Heart right ventricle (tissue), 16 donors: ENCODE results near the gene INTS2. TPM values are rescaled to one million over a fixed set of nuclear protein-coding genes. Genes with fewer than 3 reads are reported as not detected.
A peak's percentile ranks its signal among the peaks of the same experiment; 100 is the strongest.

ENCODE experiments used
- ATAC-seq, 8 donors: fragments of 200-7000 bp; cut with Tn5 transposase; one replicate each; pipeline ENCODE4 v1.9.1; 2020; ENCODE audit warnings: mild to moderate bottlenecking in 8 of 8, moderate library complexity in 8 of 8, moderate number of reproducible peaks in 1 of 8
- DNase-seq, 2 donors: peaks; one replicate each; pipeline ENCODE4 v3.0.0-alpha.2; 2020
- H3K27ac ChIP-seq, 10 donors: fragments of 200-600 bp; sonication (generic) in 2 of 10; one replicate each; pipeline versions ENCODE4 v1.5.0 to v1.8.0; 2020 to 2022; ENCODE audit warnings: mild to moderate bottlenecking in 3 of 10
- H3K27me3 ChIP-seq, 7 donors: fragments of 200-600 bp; one replicate each; pipeline ENCODE4 v1.8.0; 2021 to 2022; ENCODE audit warnings: mild to moderate bottlenecking in 2 of 7
- H3K36me3 ChIP-seq, 9 donors: fragments of 200-600 bp; sonication (generic) in 1 of 9; one replicate each; pipeline versions ENCODE4 v1.5.0 to v1.8.0; 2020 to 2022; ENCODE audit warnings: mild to moderate bottlenecking in 2 of 9
- H3K4me1 ChIP-seq, 9 donors: fragments of 200-600 bp; sonication (generic) in 1 of 9; one replicate each; pipeline versions ENCODE4 v1.5.0 to v1.8.0; 2020 to 2022; ENCODE audit warnings: mild to moderate bottlenecking in 4 of 9
- H3K4me3 ChIP-seq, 10 donors: fragments of 200-600 bp; sonication (generic) in 2 of 10; one replicate each; pipeline versions ENCODE4 v1.5.0 to v1.8.0; 2020 to 2022; ENCODE audit warnings: mild to moderate bottlenecking in 7 of 10, moderate library complexity in 2 of 10
- H3K9me3 ChIP-seq, 11 donors: fragments of 200-600 bp in 10 of 11; sonication (generic) in 2 of 11; one replicate each; pipeline versions ENCODE4 v1.5.0 to v1.8.0; 2013 to 2022; ENCODE audit warnings: mild to moderate bottlenecking in 2 of 11, control low read depth in 1 of 11, moderate library complexity in 1 of 11
- CTCF ChIP-seq, 9 donors: fragments of 200-600 bp; sonication (generic) in 2 of 9; IDR thresholded peaks; one replicate each; pipeline versions ENCODE4 v1.5.0 to v1.8.0; 2021 to 2022; ENCODE audit warnings: antibody characterized with exemption in 9 of 9, mild to moderate bottlenecking in 5 of 9, moderate library complexity in 1 of 9
- WGBS, 2 donors: extraction: QIAGEN DNeasy Blood & Tissue Kit; methylation state at CpG; one replicate each; pipeline ENCODE4 v1.1.7; 2013; ENCODE audit warnings: inconsistent platforms in 1 of 2; 5-methylcytosine and 5-hydroxymethylcytosine counted together
- intact Hi-C, 10 donors: fragments of 100-400 bp; cut with DNase I; formaldehyde crosslinking; loops; one replicate each; pipeline versions ENCODE4 v1.11.1 to v1.14.2; 2022
- long read RNA-seq, 3 donors: library from polyadenylated mRNA; unstranded; transcript quantifications; one replicate each; pipeline ENCODE4 v2.0.0, GENCODE V29; 2020 to 2021
- polyA plus RNA-seq, 2 donors: library from polyadenylated mRNA; stranded (reverse); fragments of 200-250 nt; gene quantifications; one replicate each; pipeline ENCODE4 v1.2.3, GENCODE V29; 2013
- total RNA-seq, 10 donors: library from RNA; stranded (reverse); fragmentation: NEBNext Ultra II Directional in 3 of 10; extraction: Animal tissue kit (Norgen Biotek cat#: 25700) in 3 of 10; gene quantifications; one replicate each; pipeline versions ENCODE4 v1.2.1 to v1.2.4, GENCODE V29; 2021 to 2023
- donor health status: Arrhythmogenic right ventricular cardiomyopathy.
- donor health status: ischemic (EF 13 %, LVEDD 7.1; RV severe dilation, severe dysfunction).
- donor health status: healthy with polysubstance abuse.
- donor health status: DM: no; HTN: yes; CAD: no.
- donor health status: DM: no; HTN: no; CAD: no.
- donor health status: ischemic (EF 25% LVEDD 6.9; RV normal size, moderate dysfunction).
- donor health status: ischemic (EF 25% LVEDD 5.7; RV mildly dilated, moderate dysfunction).
- donor health status: healthy.
- donor health status: DM: yes; HTN: yes; CAD: no.
- donor health status: Ischemic cardiomyopathy.
- donor health status: ischemic (EF 35%, LVEDD 5.7; RV mildly dilated, moderate dysfunction).
- donor health status: nonischemic (EF 11% LVEDD 7.7; RV severe dilation, severe dysfunction).
- donor health status: DM: yes; HTN: yes; CAD: no.
- donor health status: PGD.
- donor health status: ischemic (EF 29% LVEDD 5.4; RV normal size, mild dysfunction).
- donor health status: nonischemic (EF 23%, LVEDD 6.1; RV moderate dilation, normal function).

INTS2 gene
- total RNA-seq (10 to 100 TPM in 7 of 10 donors, 1 to 10 TPM in 3; 7.5 to 18.3 (median 13.1) TPM), polyA plus RNA-seq (1 to 10 TPM; 1.7 to 4.0 TPM)
- long read RNA-seq, donor 1, full-length matches to known transcripts = 2 of 3 reads
- long read RNA-seq, donor 1, partial matches to known transcripts = 1 of 3 reads
- long read RNA-seq, donor 1, other reads (novel, unspliced or antisense) = 0 of 3 reads
- long read RNA-seq, donor 2, full-length matches to known transcripts = 4 of 10 reads
- long read RNA-seq, donor 2, partial matches to known transcripts = 1 of 10 reads
- long read RNA-seq, donor 2, other reads (novel, unspliced or antisense) = 5 of 10 reads
- long read RNA-seq, donor 3, full-length matches to known transcripts = 2 of 4 reads
- long read RNA-seq, donor 3, partial matches to known transcripts = 1 of 4 reads
- long read RNA-seq, donor 3, other reads (novel, unspliced or antisense) = 1 of 4 reads

- Histone ChIP-seq H3K27me3 (no peaks in the 10 kb centered on the region), H3K36me3 (peaks cover 0 to 34% (median 17%) of the 10 kb centered on the region in 9 donors), H3K27ac (peak within 1 kb of the TSS; percentile 41 to 91 (median 85)), H3K9me3 (no peaks in the 10 kb centered on the region), H3K4me1 (peaks cover 2 to 18% (median 14%) of the 10 kb centered on the region in 9 donors), H3K4me3 (peak within 1 kb of the TSS; percentile 27 to 98 (median 76))
- ATAC-seq (peak; percentile 97 to 100 (median 98)), DNase-seq (peak; percentile 96)
- TF ChIP-seq CTCF (IDR thresholded peaks at IDR 0.05) = no peak
- intact Hi-C loops = loop anchor here in 7 of 10 donors (1.0 to 10.0 kb wide), 5 partner anchors 137 to 140 kb away; partner anchors contain the start of gene MED13 (in 5 of the 7)
- WGBS, 2 donors = 0 to 1% methylated on average over 58 of the region's 58 CpGs
Observed at GRCh38 chr17:61927208-61928100, at the start of gene INTS2. Gene INTS2, minus strand, starts transcription at chr17:61927982. Its CDS starts 1,338 bp downstream, at chr17:61926644.

- ATAC-seq (no peak), DNase-seq (no peak)
- intact Hi-C loops = no loop called here
- peaks cover 0 to 12% (median 0%) of the 10 kb centered on the region in 9 donors for H3K4me1 ChIP-seq
- no peak overlapping the region for H3K4me3 ChIP-seq
- WGBS, 2 donors = 97 to 98% methylated on average over 7 of the region's 7 CpGs
- H3K9me3 ChIP-seq = no peaks in the 10 kb centered on the region
- no peak for TF ChIP-seq CTCF (IDR thresholded peaks at IDR 0.05)
- H3K27me3 ChIP-seq = no peaks in the 10 kb centered on the region
- H3K27ac ChIP-seq = no peak overlapping the region
- H3K36me3 ChIP-seq = peaks cover 0 to 100% (median 28%) of the 10 kb centered on the region in 9 donors
Observed at GRCh38 chr17:61974115-61974514, 46.3 kb upstream of the INTS2 start.

GRCh38 chr17:61972311-61972710 is 44.5 kb upstream of the INTS2 start:
- Histone ChIP-seq H3K4me3 (no peak overlapping the region), H3K9me3 (no peaks in the 10 kb centered on the region), H3K27ac (no peak overlapping the region), H3K4me1 (peaks cover 0 to 12% (median 0%) of the 10 kb centered on the region in 9 donors), H3K27me3 (no peaks in the 10 kb centered on the region), H3K36me3 (peaks cover 0 to 100% (median 46%) of the 10 kb centered on the region in 9 donors)
- DNase-seq = no peak
- no peak for TF ChIP-seq CTCF (IDR thresholded peaks at IDR 0.05)
- intact Hi-C loops = no loop called here
- ATAC-seq = no peak

- no peak for TF ChIP-seq CTCF (IDR thresholded peaks at IDR 0.05)
- ATAC-seq = no peak
- H3K4me3 ChIP-seq = no peak overlapping the region
- H3K27me3 ChIP-seq = no peaks in the 10 kb centered on the region
- intact Hi-C loops = no loop called here
- 93 to 96% methylated on average over 1 of the region's 1 CpG for WGBS, 2 donors
- DNase-seq = no peak
- peaks cover 0 to 100% (median 59%) of the 10 kb centered on the region in 9 donors for H3K36me3 ChIP-seq
- H3K9me3 ChIP-seq = no peaks in the 10 kb centered on the region
- H3K4me1 ChIP-seq = peaks cover 0 to 12% (median 0%) of the 10 kb centered on the region in 9 donors
- no peak overlapping the region for H3K27ac ChIP-seq
Observed at GRCh38 chr17:61970030-61970429, 42.2 kb upstream of the INTS2 start.
